Measurements from ENCODE around the gene HES1.
"Not testable (repeated sequence)": the region's sequence is repeated elsewhere in the genome, so short reads cannot be mapped to it uniquely, and the experiment has no call there.

HES1 gene

DNA sequence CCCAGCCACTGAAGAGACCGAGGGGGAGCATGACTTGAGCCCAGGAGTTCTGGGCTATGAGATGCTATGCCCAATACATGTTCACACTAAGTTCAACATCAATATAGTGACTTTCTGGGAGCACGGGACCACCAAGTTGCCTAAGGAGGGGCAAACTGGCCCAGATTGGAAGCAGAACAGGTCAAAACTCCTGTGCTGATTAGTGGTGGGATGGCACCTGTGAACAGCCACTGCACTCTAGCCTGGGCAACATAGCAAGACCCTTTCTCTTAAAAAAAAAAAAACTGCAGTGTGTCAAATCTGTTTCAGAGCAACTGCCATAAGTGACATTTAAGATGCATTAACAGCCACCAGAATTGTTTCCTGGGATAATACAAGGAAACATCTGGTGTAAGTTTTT is 9.8 kb downstream of the HES1 start:
- TF ChIP-seq, protein P1, sequence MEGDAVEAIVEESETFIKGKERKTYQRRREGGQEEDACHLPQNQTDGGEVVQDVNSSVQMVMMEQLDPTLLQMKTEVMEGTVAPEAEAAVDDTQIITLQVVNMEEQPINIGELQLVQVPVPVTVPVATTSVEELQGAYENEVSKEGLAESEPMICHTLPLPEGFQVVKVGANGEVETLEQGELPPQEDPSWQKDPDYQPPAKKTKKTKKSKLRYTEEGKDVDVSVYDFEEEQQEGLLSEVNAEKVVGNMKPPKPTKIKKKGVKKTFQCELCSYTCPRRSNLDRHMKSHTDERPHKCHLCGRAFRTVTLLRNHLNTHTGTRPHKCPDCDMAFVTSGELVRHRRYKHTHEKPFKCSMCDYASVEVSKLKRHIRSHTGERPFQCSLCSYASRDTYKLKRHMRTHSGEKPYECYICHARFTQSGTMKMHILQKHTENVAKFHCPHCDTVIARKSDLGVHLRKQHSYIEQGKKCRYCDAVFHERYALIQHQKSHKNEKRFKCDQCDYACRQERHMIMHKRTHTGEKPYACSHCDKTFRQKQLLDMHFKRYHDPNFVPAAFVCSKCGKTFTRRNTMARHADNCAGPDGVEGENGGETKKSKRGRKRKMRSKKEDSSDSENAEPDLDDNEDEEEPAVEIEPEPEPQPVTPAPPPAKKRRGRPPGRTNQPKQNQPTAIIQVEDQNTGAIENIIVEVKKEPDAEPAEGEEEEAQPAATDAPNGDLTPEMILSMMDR (conservative IDR thresholded peaks at IDR 0.05; ENCODE audit: low read length), result no peak
- no peak for DNase-seq (ENCODE audit: low read depth)
- H3K4me3 ChIP-seq (ENCODE audit: low read length), result no peak overlapping the region

DNA sequence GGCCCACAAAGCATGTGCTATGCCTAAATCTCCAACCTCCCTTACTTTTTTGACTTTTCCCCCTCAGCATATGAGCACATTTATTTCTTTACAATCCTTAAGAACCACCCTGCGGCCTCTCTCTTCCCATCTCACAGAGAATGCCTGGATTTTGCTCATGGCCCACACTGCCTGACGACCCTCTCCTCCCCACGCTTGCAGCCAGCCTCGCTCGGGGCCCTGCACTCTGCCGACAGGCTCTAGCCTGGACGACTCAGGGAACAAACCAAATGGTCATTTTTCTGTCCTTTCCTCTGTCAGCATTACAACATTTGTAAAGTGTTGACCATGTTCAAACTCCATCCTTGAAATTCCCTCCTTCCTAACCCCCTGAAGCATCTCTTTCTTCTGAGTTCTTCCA is 11.7 kb downstream of the HES1 start:
- H3K4me3 ChIP-seq (ENCODE audit: low read length), result no peak overlapping the region
- TF ChIP-seq, protein P1 (conservative IDR thresholded peaks at IDR 0.05; ENCODE audit: low read length), result no peak
- no peak for DNase-seq (ENCODE audit: low read depth)

DNA sequence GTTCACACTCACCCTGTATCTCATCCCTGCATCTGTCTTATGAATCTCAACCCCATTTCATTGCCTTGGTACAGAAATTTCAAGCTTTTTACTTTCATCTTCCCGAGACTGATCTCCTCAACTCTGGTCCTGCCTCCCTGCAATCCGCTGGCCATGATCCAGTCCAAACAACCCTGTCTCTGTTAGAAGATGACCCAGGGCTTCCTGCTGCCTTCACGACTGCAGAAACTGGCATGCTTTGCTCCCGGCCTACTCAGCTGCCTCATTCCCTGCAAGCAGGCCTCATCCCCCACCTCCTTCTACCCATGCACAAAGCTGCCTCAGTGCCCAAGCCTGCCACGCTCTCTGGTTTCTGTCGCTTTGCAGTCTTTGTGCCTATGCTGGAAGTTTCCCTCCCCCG is 12.4 kb downstream of the HES1 start:
- TF ChIP-seq, protein P1 (conservative IDR thresholded peaks at IDR 0.05; ENCODE audit: low read length), result no peak
- H3K4me3 ChIP-seq (ENCODE audit: low read length), result no peak overlapping the region
- no peak for DNase-seq (ENCODE audit: low read depth)

DNA sequence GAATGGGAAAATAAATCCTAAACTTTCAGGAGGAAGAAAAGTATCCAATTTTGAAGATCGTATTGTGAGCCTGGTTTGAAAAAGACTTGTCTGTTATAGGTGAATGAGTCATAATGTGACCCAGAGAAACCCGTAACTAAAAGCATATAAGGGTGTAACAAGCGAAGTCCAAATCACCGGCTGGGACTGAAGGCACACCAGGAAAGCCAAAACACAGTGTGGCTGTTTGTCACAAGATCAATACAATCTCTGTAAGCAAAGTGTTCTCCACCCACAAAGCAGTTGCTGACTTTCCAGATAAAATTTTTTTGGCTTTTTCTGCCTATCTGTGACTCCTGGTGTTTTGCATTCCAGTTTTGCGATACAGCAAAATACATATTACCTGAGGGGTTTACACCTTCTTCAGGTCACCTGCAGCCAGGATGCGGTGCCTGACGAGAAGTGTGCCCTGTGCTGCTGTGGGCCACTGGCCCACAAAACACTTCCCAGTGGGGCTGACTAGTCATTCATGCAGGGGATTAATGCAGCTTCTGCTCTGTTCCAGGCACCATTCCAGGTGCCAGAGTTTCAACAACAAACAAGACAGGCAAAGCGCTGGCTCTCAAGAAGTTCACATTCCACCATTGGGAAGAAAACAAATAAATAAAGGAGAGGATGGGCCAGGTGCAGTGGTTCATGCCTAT is 14.4 kb downstream of the HES1 start:
- no peak for DNase-seq (ENCODE audit: low read depth)
- TF ChIP-seq, protein P1 (conservative IDR thresholded peaks at IDR 0.05; ENCODE audit: low read length), result no peak
- no peak overlapping the region for H3K4me3 ChIP-seq (ENCODE audit: low read length)

DNA sequence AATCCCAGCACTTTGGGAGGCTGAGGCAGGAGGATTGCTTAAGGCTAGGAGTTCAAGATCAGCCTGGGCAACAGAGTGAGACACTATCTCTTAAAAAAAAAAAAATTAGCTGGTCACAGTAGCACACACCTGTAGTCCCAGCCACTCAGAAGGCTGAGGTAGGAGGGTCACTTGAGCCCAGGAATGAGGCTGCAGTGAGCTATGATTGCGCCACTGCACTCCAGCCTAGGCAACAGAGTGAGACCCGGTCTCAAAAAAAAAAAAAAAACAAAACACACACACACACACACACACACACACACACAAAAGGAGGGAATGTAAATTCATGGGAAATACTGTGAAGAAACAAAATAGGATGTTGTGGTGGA is 15.0 kb downstream of the HES1 start:
- not testable (repeated sequence) for DNase-seq (ENCODE audit: low read depth); H3K4me3 ChIP-seq (ENCODE audit: low read length)

DNA sequence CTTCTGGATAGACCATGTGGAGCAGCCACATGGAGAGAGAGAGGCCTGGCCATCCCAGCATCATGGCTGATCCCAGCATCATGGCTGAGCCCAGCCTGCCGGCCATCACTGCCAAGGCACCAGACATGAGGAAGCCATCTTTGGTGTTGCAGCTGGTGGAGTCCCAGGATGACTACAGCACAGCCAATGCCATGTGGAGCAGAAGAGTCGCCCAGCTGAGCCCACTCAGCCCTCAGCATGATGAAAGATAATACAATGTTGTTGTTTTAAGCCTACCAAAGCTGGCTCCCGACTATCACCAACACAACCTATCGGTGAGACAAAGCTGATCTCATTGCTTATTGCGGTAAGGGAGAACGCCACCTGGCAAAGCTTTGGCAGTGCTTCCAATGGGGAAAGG is 18.4 kb downstream of the HES1 start:
- TF ChIP-seq, protein P1 (conservative IDR thresholded peaks at IDR 0.05; ENCODE audit: low read length), result no peak
- no peak for DNase-seq (ENCODE audit: low read depth)

DNA sequence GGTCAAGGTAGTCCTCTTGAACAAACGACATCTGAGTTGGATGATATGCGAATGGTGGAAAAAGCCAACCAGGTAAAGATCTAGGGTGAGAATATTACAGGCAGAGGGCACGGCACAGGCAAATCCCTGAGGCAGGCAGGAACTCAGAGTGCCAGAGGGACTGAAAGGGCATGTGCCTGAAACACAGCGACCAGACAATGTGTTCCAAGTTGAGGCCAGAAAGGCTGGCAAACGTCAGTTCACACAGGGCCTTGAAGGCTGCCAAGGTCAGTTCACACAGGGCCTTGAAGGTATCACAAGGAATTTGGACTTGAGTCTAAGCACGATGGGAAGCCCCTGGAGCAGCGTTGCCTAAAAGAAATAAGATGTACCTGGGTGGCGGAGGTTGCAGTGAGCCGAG is 20.1 kb downstream of the HES1 start:
- H3K4me3 ChIP-seq (ENCODE audit: low read length), result no peak overlapping the region
- TF ChIP-seq, protein P1 (conservative IDR thresholded peaks at IDR 0.05; ENCODE audit: low read length), result no peak
- DNase-seq (ENCODE audit: low read depth), result no peak

More for the DNA sequence above, 18.4 kb downstream of the HES1 start:
- H3K4me3 ChIP-seq (ENCODE audit: low read length), result no peak overlapping the region

Data from AG10803 (cell line).